GM18502 (cell line): ENCODE measurements around the gene MCF2.
"Not testable (repeated sequence)": the region's sequence is repeated elsewhere in the genome, so short reads cannot be mapped to it uniquely, and the experiment has no call there.

Experiments
- ATAC-seq: cut with Tn5 transposase; IDR thresholded peaks from one replicate; pipeline ENCODE4 v1.9.1; 2021; ENCODE audit warnings: mild to moderate bottlenecking; ENCODE audit not compliant: unreplicated experiment, poor library complexity

Gene MCF2

GRCh38 chrX:139708067-139708466 is at the start of gene MCF2:
Gene MCF2 (minus strand): TSS chrX:139708167. CDS start chrX:139651744, 56,423 bp downstream.
- ATAC-seq, result no peak

- ATAC-seq, result no peak
Measured at GRCh38 chrX:139751053-139751452, 43.1 kb upstream of the MCF2 start.

GRCh38 chrX:139750390-139750789 is 42.4 kb upstream of the MCF2 start:
- no peak for ATAC-seq

- peak; percentile 96 for ATAC-seq
Measured at GRCh38 chrX:139739138-139739537, 31.2 kb upstream of the MCF2 start.

- no peak for ATAC-seq
Measured at GRCh38 chrX:139738581-139738980, 30.6 kb upstream of the MCF2 start.

GRCh38 chrX:139736151-139736550 is 28.2 kb upstream of the MCF2 start:
- ATAC-seq, result no peak

- no peak for ATAC-seq
Measured at GRCh38 chrX:139734996-139735395, 27.0 kb upstream of the MCF2 start.

GRCh38 chrX:139725720-139726119 is 17.8 kb upstream of the MCF2 start:
- peak; percentile 95 for ATAC-seq

GRCh38 chrX:139724626-139725025 is 16.7 kb upstream of the MCF2 start:
- no peak for ATAC-seq

GRCh38 chrX:139720979-139721378 is 13.0 kb upstream of the MCF2 start:
- no peak for ATAC-seq

GRCh38 chrX:139720136-139720535 is 12.2 kb upstream of the MCF2 start:
- no peak for ATAC-seq

- no peak for ATAC-seq
Measured at GRCh38 chrX:139702658-139703057, 5.3 kb downstream of the MCF2 start.

- ATAC-seq, result no peak
Measured at GRCh38 chrX:139692908-139693307, 15.1 kb downstream of the MCF2 start.

GRCh38 chrX:139692506-139692849 is 15.5 kb downstream of the MCF2 start:
- no peak for ATAC-seq

GRCh38 chrX:139691843-139692505 is 16.0 kb downstream of the MCF2 start:
- no peak for ATAC-seq

- ATAC-seq, result no peak
Measured at GRCh38 chrX:139691493-139691842, 16.5 kb downstream of the MCF2 start.

GRCh38 chrX:139685175-139685574 is 22.8 kb downstream of the MCF2 start:
- not testable (repeated sequence) for ATAC-seq

GRCh38 chrX:139680356-139680755 is 27.6 kb downstream of the MCF2 start:
- no peak for ATAC-seq

- ATAC-seq, result peak; percentile 99
Measured at GRCh38 chrX:139647597-139647996, 60.4 kb downstream of the MCF2 start.

GRCh38 chrX:139642241-139642927 is 65.6 kb downstream of the MCF2 start:
- no peak for ATAC-seq

GRCh38 chrX:139640259-139640658 is 67.7 kb downstream of the MCF2 start:
- ATAC-seq, result no peak

- ATAC-seq, result no peak
Measured at GRCh38 chrX:139639253-139639652, 68.7 kb downstream of the MCF2 start.
